Measurements from ENCODE around the gene TMBIM4. TPM values are rescaled to one million over a fixed set of nuclear protein-coding genes. Genes with fewer than 3 reads are reported as not detected.

The TMBIM4 gene
- total RNA-seq, 2 experiments from 2014 or later = 51.2 to 51.3 TPM

DNA sequence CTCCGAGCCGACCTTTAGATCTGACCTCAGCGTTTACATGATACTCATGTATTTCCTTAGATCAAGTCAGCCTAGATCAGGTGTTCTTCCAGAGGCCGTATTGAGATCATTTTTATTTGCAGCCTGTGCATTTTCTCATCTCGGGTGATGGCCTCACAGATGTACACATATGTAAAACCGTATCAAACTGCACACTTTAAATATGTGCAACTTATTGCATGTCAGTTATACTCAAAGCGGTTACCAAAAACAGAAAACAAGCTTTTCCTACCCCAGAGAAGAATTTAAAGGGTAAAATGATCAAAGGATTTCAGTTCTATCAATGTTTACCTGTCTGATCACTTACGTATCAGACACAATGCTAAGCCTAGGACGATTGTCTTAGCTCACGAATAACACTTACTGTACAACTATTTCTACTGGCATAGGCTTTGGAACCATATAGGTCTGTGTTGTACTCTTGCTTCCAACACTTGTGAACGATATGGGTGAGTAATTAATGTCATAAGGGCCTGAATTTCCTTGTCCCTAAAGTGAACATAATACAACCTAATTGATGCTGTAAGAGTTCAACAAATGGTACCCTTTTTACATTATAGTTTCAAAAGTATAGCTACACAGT is 38.6 kb downstream of the TMBIM4 start:
- Mint-ChIP-seq H3K27me3 (ENCODE audit: low read depth) (no peaks in the 10 kb centered on the region), H3K4me1 (ENCODE audit: low read depth) (peaks cover 50% of the 10 kb centered on the region), H3K27ac (peak overlapping the region; percentile 95), H3K9me3 (no peaks in the 10 kb centered on the region), H3K36me3 (ENCODE audit: low read depth) (peaks cover 45% of the 10 kb centered on the region), H3K4me3 (peak overlapping the region; percentile 96)
- intact Hi-C loops (cut with micrococcal nuclease) = loop anchor here (1.0 to 5.0 kb wide), 6 partner anchors 66 to 1374 kb away; partner anchors contain the start of genes CAND1, GNS and LEMD3
- DNase-seq = no peak
- CTCF ChIA-PET = interaction anchor here (0.5 to 2.6 kb wide), 6 partner anchors 14 to 276 kb away, joined by 3 to 11 read pairs (median 4); no protein-coding TSS in a partner anchor

DNA sequence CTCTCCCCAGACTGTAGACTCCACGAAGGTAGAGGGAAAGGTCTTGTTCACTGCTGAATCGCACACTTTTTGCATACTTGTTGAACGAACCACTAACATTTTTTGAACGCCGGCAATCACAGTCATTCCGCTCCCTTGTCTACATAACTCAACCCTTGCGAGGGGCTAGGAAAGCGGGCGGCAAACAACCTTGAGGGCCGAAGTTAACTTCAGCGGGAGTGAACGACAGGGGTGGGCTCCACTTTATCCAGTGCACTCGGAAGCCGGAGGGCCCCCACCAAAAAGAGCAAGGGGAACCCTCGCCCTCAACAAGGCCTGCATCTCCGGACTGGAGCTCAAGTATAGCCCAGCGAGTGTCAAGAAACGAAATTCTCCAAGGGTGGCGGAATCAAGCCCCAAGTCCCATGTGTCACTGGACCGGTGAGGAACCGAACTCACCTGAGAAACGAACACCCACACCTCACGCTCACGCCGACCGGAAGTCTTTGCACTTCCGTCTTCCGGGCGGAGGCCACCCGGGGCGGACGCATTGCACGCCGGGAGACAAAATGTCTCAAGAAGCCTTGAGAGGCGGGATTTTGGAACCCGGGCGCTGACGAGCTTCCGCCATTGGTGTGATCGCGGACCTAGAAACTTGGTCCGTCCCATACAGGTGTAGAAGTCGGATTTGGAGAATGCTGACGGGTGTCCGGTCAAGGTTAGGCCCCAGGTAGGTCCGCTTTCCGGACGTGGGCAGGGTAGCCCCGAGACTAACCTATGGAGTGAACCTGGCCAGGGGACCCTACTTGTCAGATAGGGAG is 39.3 kb downstream of the TMBIM4 start, which contains the start of gene LLPH:
Gene LLPH, minus strand, starts transcription at position 484 of the 800 bp plus-strand sequence. CDS start 1,644 bp downstream, outside the sequence.
- peak within 1 kb of the TSS; percentile 96 for H3K4me3 Mint-ChIP-seq
- intact Hi-C loops (cut with micrococcal nuclease) = loop anchor here (1.0 to 5.0 kb wide), 10 partner anchors 39 to 1373 kb away; partner anchors contain the start of genes CAND1, GNS, LEMD3 and TMBIM4
- DNase-seq = peak; percentile 94
- H3K4me1 Mint-ChIP-seq (ENCODE audit: low read depth) = peaks cover 54% of the 10 kb centered on the region
- H3K27me3 Mint-ChIP-seq (ENCODE audit: low read depth) = no peaks in the 10 kb centered on the region
- H3K36me3 Mint-ChIP-seq (ENCODE audit: low read depth) = peaks cover 47% of the 10 kb centered on the region
- CTCF ChIA-PET = interaction anchor here (0.5 to 2.6 kb wide), 6 partner anchors 9 to 276 kb away, joined by 3 to 11 read pairs (median 4); no protein-coding TSS in a partner anchor
- no peaks in the 10 kb centered on the region for H3K9me3 Mint-ChIP-seq
- peak within 1 kb of the TSS; percentile 95 for H3K27ac Mint-ChIP-seq

DNA sequence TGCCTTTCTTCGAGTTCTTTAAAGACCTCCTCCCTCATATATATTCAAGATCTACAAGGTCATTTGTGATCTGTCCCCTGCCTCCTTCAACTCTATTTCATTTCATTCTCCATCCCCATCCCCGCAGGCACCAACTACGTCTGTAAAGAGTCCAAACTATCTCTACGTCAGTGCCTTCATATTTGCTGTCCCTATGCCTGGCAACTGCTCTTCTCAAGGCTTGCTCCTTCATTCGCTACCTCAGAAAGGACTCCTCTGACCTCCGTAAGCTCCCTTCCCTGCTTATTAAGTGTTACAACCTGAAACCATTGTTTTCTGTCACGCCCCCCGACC is 39.9 kb downstream of the TMBIM4 start:
- Mint-ChIP-seq H3K27me3 (ENCODE audit: low read depth) (no peaks in the 10 kb centered on the region), H3K36me3 (ENCODE audit: low read depth) (peaks cover 53% of the 10 kb centered on the region), H3K27ac (peak overlapping the region; percentile 95), H3K4me1 (ENCODE audit: low read depth) (peaks cover 59% of the 10 kb centered on the region), H3K9me3 (no peaks in the 10 kb centered on the region), H3K4me3 (peak overlapping the region; percentile 96)
- DNase-seq = no peak
- intact Hi-C loops (cut with micrococcal nuclease) = loop anchor here (1.0 to 5.0 kb wide), 9 partner anchors 39 to 1373 kb away; partner anchors contain the start of genes CAND1, GNS, LEMD3 and TMBIM4
- CTCF ChIA-PET = interaction anchor here (0.8 to 1.0 kb wide), 2 partner anchors 9 to 22 kb away, joined by 3 to 4 read pairs; no protein-coding TSS in a partner anchor

DNA sequence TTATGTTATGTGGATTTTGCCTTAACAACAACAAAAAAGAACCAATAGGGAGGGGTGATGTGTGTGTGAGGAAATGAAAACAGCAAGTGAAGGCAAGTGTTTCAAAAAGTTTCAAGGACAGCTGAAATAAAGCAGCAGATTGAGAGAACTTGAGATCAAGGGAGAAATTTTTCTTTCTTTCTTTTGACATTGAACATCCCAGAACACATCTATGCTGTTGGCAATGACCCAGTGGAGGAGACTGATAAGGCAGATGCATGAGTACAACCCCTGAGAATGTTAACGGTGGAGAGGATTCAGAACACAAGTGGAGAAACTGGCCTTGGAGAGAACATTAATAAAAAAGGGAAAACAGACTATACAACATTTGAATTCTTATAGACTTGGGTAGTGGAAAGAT is 42.1 kb downstream of the TMBIM4 start:
- Mint-ChIP-seq H3K9me3 (no peaks in the 10 kb centered on the region), H3K27ac (no peak overlapping the region), H3K27me3 (ENCODE audit: low read depth) (no peaks in the 10 kb centered on the region), H3K4me1 (ENCODE audit: low read depth) (peaks cover 59% of the 10 kb centered on the region), H3K36me3 (ENCODE audit: low read depth) (peaks cover 56% of the 10 kb centered on the region), H3K4me3 (no peak overlapping the region)
- CTCF ChIA-PET = no interaction called here
- DNase-seq = no peak
- intact Hi-C loops (cut with micrococcal nuclease) = no loop called here

DNA sequence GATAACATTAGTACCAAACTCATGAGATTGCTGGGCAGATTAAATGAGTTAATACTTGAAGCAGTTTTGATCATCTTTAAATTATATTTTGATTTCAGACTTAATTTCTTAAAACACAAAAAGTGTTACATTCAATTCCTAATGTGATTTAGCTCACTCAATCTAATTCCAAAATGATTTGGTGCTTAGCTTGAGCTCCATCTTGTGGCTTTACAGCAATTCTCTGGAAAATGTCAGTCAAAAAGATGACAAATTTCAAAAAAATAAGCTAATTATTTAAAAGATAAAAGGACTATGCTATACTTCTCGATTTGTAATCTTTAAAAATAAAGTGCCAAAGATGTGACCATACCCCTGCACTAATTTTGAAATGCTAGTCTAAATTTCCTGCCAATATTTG is 49.3 kb downstream of the TMBIM4 start:
- intact Hi-C loops (cut with micrococcal nuclease) = no loop called here
- DNase-seq = no peak

DNA sequence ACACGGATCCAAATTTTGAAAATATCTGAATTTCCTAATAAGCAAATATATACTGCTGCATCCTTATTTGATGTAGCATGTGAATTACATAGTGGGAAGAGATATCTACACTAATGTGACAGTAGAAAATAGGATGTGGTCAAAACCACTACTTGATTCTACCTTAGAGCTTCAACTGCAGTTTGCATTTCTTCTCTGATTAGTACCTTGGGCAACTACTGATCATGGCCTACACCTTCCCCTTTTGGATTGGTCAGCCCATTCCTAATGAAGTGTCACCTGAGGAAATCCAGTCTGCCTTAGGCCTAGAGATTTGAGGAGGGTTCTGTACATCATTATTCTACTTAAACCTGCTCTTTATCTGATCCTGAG is 49.9 kb downstream of the TMBIM4 start:
- no peak for DNase-seq
- Mint-ChIP-seq H3K4me1 (ENCODE audit: low read depth) (peaks cover 3% of the 10 kb centered on the region), H3K36me3 (ENCODE audit: low read depth) (peaks cover 28% of the 10 kb centered on the region), H3K27ac (no peak overlapping the region), H3K9me3 (no peaks in the 10 kb centered on the region), H3K4me3 (no peak overlapping the region), H3K27me3 (ENCODE audit: low read depth) (no peaks in the 10 kb centered on the region)
- intact Hi-C loops (cut with micrococcal nuclease) = no loop called here
- CTCF ChIA-PET = no interaction called here

More for the DNA sequence above, 49.3 kb downstream of the TMBIM4 start:
- H3K4me1 Mint-ChIP-seq (ENCODE audit: low read depth) = peaks cover 9% of the 10 kb centered on the region
- H3K27ac Mint-ChIP-seq = no peak overlapping the region
- no peaks in the 10 kb centered on the region for H3K27me3 Mint-ChIP-seq (ENCODE audit: low read depth)
- H3K36me3 Mint-ChIP-seq (ENCODE audit: low read depth) = peaks cover 34% of the 10 kb centered on the region
- CTCF ChIA-PET = no interaction called here
- no peak overlapping the region for H3K4me3 Mint-ChIP-seq
- no peaks in the 10 kb centered on the region for H3K9me3 Mint-ChIP-seq

DNA sequence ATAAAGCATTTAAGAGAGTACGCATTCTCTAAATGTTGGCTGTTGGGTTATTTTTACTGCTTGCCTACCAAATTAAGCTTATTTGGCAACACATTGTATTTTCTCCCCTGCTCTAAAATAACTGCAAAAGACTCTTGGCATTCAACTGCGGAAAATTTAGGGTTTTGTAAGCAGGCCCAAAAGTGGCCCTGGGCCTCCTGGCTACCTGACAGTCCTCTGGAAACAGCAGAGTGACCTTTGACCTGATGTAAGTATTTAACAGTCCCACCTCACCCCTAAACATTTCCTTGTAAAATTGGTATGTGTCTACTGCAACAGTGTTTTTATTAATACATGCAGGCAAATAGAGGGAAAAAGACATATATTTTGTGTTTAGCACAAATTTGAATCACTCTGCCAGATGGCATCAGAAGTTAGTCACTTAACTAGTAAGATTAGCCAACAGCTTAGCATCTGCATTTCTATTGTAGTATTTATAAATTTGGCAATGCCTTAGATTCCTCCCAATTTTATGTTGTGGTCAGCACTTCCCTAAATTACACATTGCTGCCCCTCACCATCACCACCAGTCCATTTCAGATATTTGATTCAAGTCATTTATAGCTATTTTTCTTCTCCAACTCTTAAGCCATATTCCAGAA is 50.4 kb downstream of the TMBIM4 start:
- Mint-ChIP-seq H3K27ac (no peak overlapping the region), H3K4me3 (no peak overlapping the region), H3K36me3 (ENCODE audit: low read depth) (peaks cover 24% of the 10 kb centered on the region), H3K9me3 (no peaks in the 10 kb centered on the region), H3K27me3 (ENCODE audit: low read depth) (no peaks in the 10 kb centered on the region), H3K4me1 (ENCODE audit: low read depth) (peaks cover 3% of the 10 kb centered on the region)
- CTCF ChIA-PET = no interaction called here
- intact Hi-C loops (cut with micrococcal nuclease) = no loop called here
- DNase-seq = no peak

DNA sequence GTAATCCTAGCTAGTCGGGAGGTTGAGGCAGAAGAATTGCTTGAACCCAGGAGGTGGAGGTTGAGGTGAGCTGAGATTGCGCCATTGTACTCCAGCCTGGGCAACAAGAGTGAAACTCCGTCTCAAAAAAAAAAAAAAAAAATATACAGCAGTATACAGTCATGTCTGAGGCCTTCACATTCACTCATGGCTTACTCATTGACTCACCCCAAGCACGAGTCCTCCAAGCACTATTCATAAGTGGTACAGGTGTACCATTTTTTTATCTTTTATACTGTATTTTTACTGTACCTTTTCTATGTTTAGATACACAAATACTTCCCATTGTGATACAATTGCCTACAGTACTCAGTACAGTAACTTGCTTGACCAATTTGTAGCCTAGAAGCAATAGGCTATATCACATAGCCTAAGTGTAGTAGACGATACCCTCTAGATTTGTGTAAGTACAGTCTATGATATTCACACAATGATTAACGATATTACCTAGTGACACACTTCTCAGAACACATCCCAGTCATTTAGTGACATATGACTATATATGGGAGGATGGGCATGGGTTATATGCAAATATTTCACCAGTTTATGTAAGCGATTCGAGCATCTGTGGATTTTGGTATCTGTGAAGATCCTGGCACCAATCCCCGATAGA is 51.4 kb downstream of the TMBIM4 start:
- no peak overlapping the region for H3K4me3 Mint-ChIP-seq
- no peaks in the 10 kb centered on the region for H3K27me3 Mint-ChIP-seq (ENCODE audit: low read depth)
- DNase-seq = no peak
- H3K4me1 Mint-ChIP-seq (ENCODE audit: low read depth) = peaks cover 4% of the 10 kb centered on the region
- CTCF ChIA-PET = interaction anchor here (0.6 kb wide), 1 partner anchor 1900 kb away, joined by 3 read pairs; no protein-coding TSS in a partner anchor
- H3K36me3 Mint-ChIP-seq (ENCODE audit: low read depth) = peaks cover 17% of the 10 kb centered on the region
- H3K27ac Mint-ChIP-seq = no peak overlapping the region
- intact Hi-C loops (cut with micrococcal nuclease) = no loop called here
- no peaks in the 10 kb centered on the region for H3K9me3 Mint-ChIP-seq

DNA sequence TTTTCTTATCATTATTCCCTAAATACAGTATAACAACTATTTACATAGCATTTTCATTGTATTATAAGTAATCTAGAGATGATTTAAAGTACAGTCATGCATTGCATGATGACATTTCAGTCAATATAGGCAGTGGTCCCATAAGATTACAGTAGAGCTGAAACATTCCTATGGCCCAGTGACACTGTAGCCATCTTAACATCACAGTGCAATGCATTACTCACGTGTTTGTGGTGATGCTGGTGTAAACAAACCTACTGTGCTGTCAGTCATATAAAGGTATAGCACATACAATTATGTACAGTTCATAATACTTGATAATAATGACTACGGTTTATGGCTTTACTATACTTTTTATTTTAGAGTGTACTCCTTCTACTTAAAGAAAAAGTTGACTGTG is 52.6 kb downstream of the TMBIM4 start:
- H3K4me3 Mint-ChIP-seq = no peak overlapping the region
- CTCF ChIA-PET = interaction anchor here (0.8 kb wide), 1 partner anchor 10 kb away, joined by 3 read pairs; no protein-coding TSS in a partner anchor
- no peak for DNase-seq
- intact Hi-C loops (cut with micrococcal nuclease) = no loop called here
- H3K4me1 Mint-ChIP-seq (ENCODE audit: low read depth) = peaks cover 4% of the 10 kb centered on the region
- peaks cover 16% of the 10 kb centered on the region for H3K36me3 Mint-ChIP-seq (ENCODE audit: low read depth)
- no peaks in the 10 kb centered on the region for H3K27me3 Mint-ChIP-seq (ENCODE audit: low read depth)
- no peak overlapping the region for H3K27ac Mint-ChIP-seq
- no peaks in the 10 kb centered on the region for H3K9me3 Mint-ChIP-seq

DNA sequence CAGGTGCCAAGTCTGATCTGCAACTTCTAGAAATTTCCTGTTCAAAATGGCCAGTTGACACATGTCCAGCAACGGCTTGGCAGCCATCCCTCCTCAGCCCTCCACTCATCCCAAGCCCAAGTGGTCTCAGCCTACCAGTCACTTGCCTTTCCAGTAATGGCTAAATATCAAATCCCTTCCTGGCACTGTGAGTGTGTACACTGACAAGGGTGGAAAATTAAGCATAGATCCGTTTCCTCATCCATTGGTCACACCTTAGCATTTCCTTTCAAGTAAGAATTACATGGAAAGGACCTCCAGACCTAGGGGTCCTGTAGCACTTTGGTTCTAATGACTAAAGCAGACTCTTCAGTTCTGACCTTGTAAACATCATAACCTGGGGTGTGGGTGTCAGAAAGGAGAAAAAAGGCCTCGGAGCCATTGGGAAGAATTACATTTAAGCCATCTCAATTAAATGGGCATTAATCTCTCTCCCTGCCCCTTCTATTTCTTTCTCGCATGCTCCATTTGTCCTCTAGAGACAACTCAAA is 54.7 kb downstream of the TMBIM4 start:
- CTCF ChIA-PET = no interaction called here
- intact Hi-C loops (cut with micrococcal nuclease) = no loop called here
- H3K27ac Mint-ChIP-seq = no peak overlapping the region
- no peak overlapping the region for H3K4me3 Mint-ChIP-seq
- peaks cover 4% of the 10 kb centered on the region for H3K4me1 Mint-ChIP-seq (ENCODE audit: low read depth)
- H3K9me3 Mint-ChIP-seq = no peaks in the 10 kb centered on the region
- no peak for DNase-seq
- peaks cover 10% of the 10 kb centered on the region for H3K36me3 Mint-ChIP-seq (ENCODE audit: low read depth)
- H3K27me3 Mint-ChIP-seq (ENCODE audit: low read depth) = no peaks in the 10 kb centered on the region

DNA sequence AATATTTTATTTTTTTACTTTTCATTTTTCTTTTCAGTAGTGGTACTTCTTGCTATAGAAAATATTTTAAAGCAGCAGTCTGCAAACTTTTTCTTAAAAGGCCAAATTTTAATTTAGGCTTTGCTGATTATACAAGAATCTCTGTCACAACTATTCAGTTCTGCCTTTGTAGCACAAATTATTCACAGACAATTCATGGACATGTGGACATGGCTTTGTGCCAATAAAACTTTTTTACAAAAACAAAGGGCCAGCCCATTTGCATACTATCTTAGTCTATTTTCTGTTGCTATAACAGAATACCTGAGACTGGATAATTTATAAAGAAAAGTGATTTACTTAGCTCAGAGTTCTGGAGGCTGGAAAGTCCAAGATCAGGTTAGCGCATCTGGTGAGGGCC is 56.3 kb downstream of the TMBIM4 start:
- CTCF ChIA-PET = no interaction called here
- H3K4me1 Mint-ChIP-seq (ENCODE audit: low read depth) = peaks cover 4% of the 10 kb centered on the region

More for the DNA sequence above, 56.3 kb downstream of the TMBIM4 start:
- DNase-seq = no peak
- intact Hi-C loops (cut with micrococcal nuclease) = no loop called here
- Mint-ChIP-seq H3K9me3 (no peaks in the 10 kb centered on the region), H3K27me3 (ENCODE audit: low read depth) (no peaks in the 10 kb centered on the region), H3K36me3 (ENCODE audit: low read depth) (peaks cover 2% of the 10 kb centered on the region), H3K4me3 (no peak overlapping the region), H3K27ac (no peak overlapping the region)
